GM12891 (cell line): ENCODE results near the gene SRCAP.
A peak's percentile ranks its signal among the peaks of the same experiment; 100 is the strongest.

Experiments
- PAX5 ChIP-seq: IDR thresholded peaks from 2 replicates; pipeline ENCODE4 v1.6.1; 2011; ENCODE audit warnings: low read length, moderate library complexity, mild to moderate bottlenecking; ENCODE audit not compliant: insufficient read depth, severe bottlenecking
- POLR2A ChIP-seq: IDR thresholded peaks from 2 replicates; pipeline ENCODE4 v1.6.1; 2011; ENCODE audit warnings: low read depth, low read length, control low read depth
- POLR2AphosphoS5 ChIP-seq: IDR thresholded peaks from 2 replicates; pipeline ENCODE4 v1.6.1; 2011; ENCODE audit warnings: low read depth, low read length, control low read depth
- TAF1 ChIP-seq: IDR thresholded peaks from 2 replicates; pipeline ENCODE4 v1.6.1; 2011; ENCODE audit warnings: low read depth, low read length, control low read depth

DNA sequence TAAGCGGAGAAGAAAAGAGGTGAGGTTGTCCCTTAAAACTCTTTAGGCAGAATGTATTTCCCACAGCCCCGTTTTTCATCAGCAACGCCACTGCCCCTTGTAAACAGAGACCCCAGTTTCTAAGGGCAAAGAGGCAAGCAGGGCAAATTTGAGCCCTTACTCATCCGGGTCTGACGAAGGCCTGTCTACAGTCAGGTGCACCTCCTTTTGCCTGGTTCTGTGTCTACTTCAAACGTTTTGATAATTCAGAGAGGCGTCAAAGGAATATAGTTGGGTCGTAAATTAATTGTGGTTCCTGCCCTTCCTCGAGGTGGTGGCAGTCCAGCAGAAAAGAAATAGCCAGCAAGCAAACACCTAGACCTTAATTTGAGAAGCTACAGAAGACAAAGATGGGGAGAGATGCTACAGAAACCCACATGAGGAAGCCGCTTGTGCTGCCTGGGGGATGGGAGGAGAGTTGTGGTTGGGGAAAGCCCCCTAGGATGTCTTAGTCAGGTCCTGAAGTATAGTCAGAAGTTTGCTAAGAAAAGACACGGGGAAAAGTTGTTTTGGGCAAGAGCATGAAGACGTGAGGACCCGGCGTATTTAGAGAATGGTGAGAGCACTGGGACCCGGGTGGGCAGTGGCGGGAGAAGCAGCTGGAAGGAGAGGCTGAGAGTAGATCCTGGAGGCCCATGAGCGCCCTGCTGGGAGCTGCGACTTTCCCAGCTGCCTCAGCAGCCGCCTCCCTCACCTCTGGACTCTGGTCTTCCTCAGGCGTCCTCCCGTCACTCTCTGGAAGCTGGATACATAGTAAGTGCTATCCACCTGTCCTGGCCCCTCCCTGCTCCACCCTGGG lies 38.3 kb upstream of the SRCAP start:
- TF ChIP-seq POLR2AphosphoS5 (no peak), POLR2A (peak; percentile 51; the same call in 1 of the 2 replicates), PAX5 (no peak), TAF1 (no peak)
